GM23338 (cell line): ENCODE measurements around the gene SIL1. TPM values are rescaled to one million over a fixed set of nuclear protein-coding genes. Genes with fewer than 3 reads are reported as not detected.

ENCODE experiments used
- ATAC-seq: fragments of 200-7000 bp; cut with Tn5 transposase; 3 replicates; pipeline ENCODE4 v1.9.1; 2020
- DNase-seq: peaks from one replicate; pipeline ENCODE4 v3.0.0-alpha.2; 2015; ENCODE audit warnings: low spot score
- H2AFZ ChIP-seq: fragments of 200-600 bp; sonication (generic); 2 replicates; pipeline ENCODE4 v1.8.0; 2016; ENCODE audit warnings: antibody characterized with exemption, mild to moderate bottlenecking, moderate library complexity
- H3F3A ChIP-seq: fragments of 200-600 bp; sonication (generic); replicated peaks from 2 replicates; pipeline ENCODE4 v1.8.0; 2017; ENCODE audit warnings: antibody characterized with exemption, mixed run types, low read depth
- H3K27ac ChIP-seq: fragments of 200-600 bp; sonication (generic); 2 replicates; pipeline ENCODE4 v1.6.1; 2016; ENCODE audit warnings: low read depth
- H3K27me3 ChIP-seq: fragments of 200-600 bp; sonication (generic); 2 replicates; pipeline ENCODE4 v1.8.0; 2016; ENCODE audit warnings: mild to moderate bottlenecking, mixed run types, moderate library complexity; ENCODE audit not compliant: insufficient read depth
- H3K36me3 ChIP-seq: fragments of 200-600 bp; sonication (generic); 2 replicates; pipeline ENCODE4 v1.8.0; 2016; ENCODE audit warnings: mild to moderate bottlenecking; ENCODE audit not compliant: insufficient read depth
- H3K4me1 ChIP-seq: fragments of 200-600 bp; sonication (generic); 2 replicates; pipeline ENCODE4 v1.8.0; 2016; ENCODE audit warnings: mild to moderate bottlenecking, moderate library complexity; ENCODE audit not compliant: insufficient read depth
- H3K4me2 ChIP-seq: fragments of 200-600 bp; sonication (generic); 2 replicates; pipeline ENCODE4 v1.7.1; 2017; ENCODE audit warnings: mixed run types
- H3K4me3 ChIP-seq: fragments of 200-600 bp; sonication (generic); 2 replicates; pipeline ENCODE4 v1.6.1; 2016; ENCODE audit warnings: mixed run types
- H3K79me2 ChIP-seq: fragments of 200-600 bp; sonication (generic); replicated peaks from 2 replicates; pipeline ENCODE4 v1.8.0; 2017; ENCODE audit warnings: mild to moderate bottlenecking; ENCODE audit not compliant: insufficient read depth
- H3K9me2 ChIP-seq: fragments of 200-600 bp; sonication (generic); 2 replicates; pipeline ENCODE4 v1.8.0; 2017; ENCODE audit not compliant: insufficient read depth
- H4K20me1 ChIP-seq: fragments of 200-600 bp; sonication (generic); replicated peaks from 2 replicates; pipeline ENCODE4 v1.8.0; 2017; ENCODE audit warnings: mild to moderate bottlenecking; ENCODE audit not compliant: insufficient read depth
- H3K27ac Mint-ChIP-seq: 2 replicates; pipeline ENCODE4 v1.8.0; 2020; ENCODE audit warnings: inconsistent platforms, mild to moderate bottlenecking, moderate library complexity, mixed read lengths
- H3K27me3 Mint-ChIP-seq: 3 replicates; pipeline ENCODE4 v1.8.0; 2022; ENCODE audit warnings: low read depth, mild to moderate bottlenecking, moderate library complexity, mixed read lengths, inconsistent platforms; ENCODE audit not compliant: insufficient read depth, poor library complexity
- H3K36me3 Mint-ChIP-seq: 3 replicates; pipeline ENCODE4 v1.8.0; 2021; ENCODE audit warnings: low read depth, mild to moderate bottlenecking, inconsistent platforms, moderate library complexity, mixed read lengths
- H3K4me1 Mint-ChIP-seq: 3 replicates; pipeline ENCODE4 v1.8.0; 2020; ENCODE audit warnings: mild to moderate bottlenecking, inconsistent platforms, mixed read lengths
- H3K4me3 Mint-ChIP-seq: 3 replicates; pipeline ENCODE4 v1.8.0; 2021; ENCODE audit warnings: moderate library complexity, mild to moderate bottlenecking, inconsistent platforms, mixed read lengths
- H3K9me3 Mint-ChIP-seq: 3 replicates; pipeline ENCODE4 v1.8.0; 2020; ENCODE audit warnings: moderate library complexity, mild to moderate bottlenecking, inconsistent platforms, mixed read lengths
- CREB1 ChIP-seq: fragments of 250-450 bp; sonication (Bioruptor Pico); IDR thresholded peaks from 2 replicates; pipeline ENCODE4 v1.5.0; 2020; ENCODE audit warnings: low read depth, mild to moderate bottlenecking, moderate library complexity
- CTCF ChIP-seq, 2 experiments: fragments of 200-600 bp in 1 of 2; sonication (generic) in 1 of 2; conservative IDR thresholded peaks; 2 replicates each; pipeline versions ENCODE4 v1.5.1 to v1.6.1; 2016 to 2017; ENCODE audit warnings: antibody characterized with exemption in 2 of 2, low read depth in 2 of 2, mild to moderate bottlenecking in 2 of 2, moderate library complexity in 1 of 2
- EZH2phosphoT487 ChIP-seq: fragments of 200-600 bp; sonication (generic); IDR thresholded peaks from one replicate; pipeline ENCODE4 v1.8.1; 2018; ENCODE audit warnings: antibody characterized with exemption; ENCODE audit not compliant: unreplicated experiment
- JUNB ChIP-seq: IDR thresholded peaks from one replicate; pipeline ENCODE4 v1.6.1; 2016; ENCODE audit warnings: antibody characterized with exemption; ENCODE audit not compliant: unreplicated experiment
- NANOG ChIP-seq: IDR thresholded peaks from 2 replicates; pipeline ENCODE4 v1.6.1; 2016; ENCODE audit warnings: antibody characterized with exemption, borderline replicate concordance
- POLR2AphosphoS5 ChIP-seq: IDR thresholded peaks from 2 replicates; pipeline ENCODE4 v1.6.1; 2016; ENCODE audit warnings: antibody characterized with exemption, low read depth
- REST ChIP-seq: IDR thresholded peaks from one replicate; pipeline ENCODE4 v1.6.1; 2018; ENCODE audit warnings: antibody characterized with exemption; ENCODE audit not compliant: unreplicated experiment
- STAT1 ChIP-seq: IDR thresholded peaks from one replicate; pipeline ENCODE4 v1.6.1; 2016; ENCODE audit warnings: antibody characterized with exemption; ENCODE audit not compliant: unreplicated experiment
- ZNF114 ChIP-seq: fragments of 250-450 bp; sonication (Bioruptor Pico); IDR thresholded peaks from 2 replicates; pipeline ENCODE4 v1.5.0; 2020; ENCODE audit warnings: mild to moderate bottlenecking, moderate library complexity
- ZNF331 ChIP-seq: fragments of 250-450 bp; sonication (Bioruptor Pico); IDR thresholded peaks from 2 replicates; pipeline ENCODE4 v1.5.0; 2020; ENCODE audit warnings: low read depth, mild to moderate bottlenecking, moderate library complexity
- polyA plus RNA-seq: library from polyadenylated mRNA; unstranded; fragments of >200 nt; fragmentation: Nextera tagmentation; extraction: Ambion mirVana; gene quantifications from 2 replicates; pipeline ENCODE4 v1.2.1, GENCODE V29; 2016
- total RNA-seq: library from RNA; depleted of rRNA; stranded (reverse); fragments of >200 nt; shearing (Covaris generic); gene quantifications from 2 replicates; pipeline ENCODE4 v1.2.3, GENCODE V29; 2014
- TF ChIP-seq, protein P1 (sequence below): fragments of 250-450 bp; sonication (Bioruptor Pico); IDR thresholded peaks from 2 replicates; pipeline ENCODE4 v1.5.0; 2020; ENCODE audit warnings: mild to moderate bottlenecking, moderate library complexity
- TF ChIP-seq, protein P2 (sequence below): IDR thresholded peaks from 2 replicates; pipeline ENCODE4 v1.6.1; 2016; ENCODE audit warnings: antibody characterized with exemption

SIL1 gene
- total and polyA plus RNA-seq, 2 experiments from 2014 or later, result 5.5 to 5.9 TPM

GRCh38 chr5:139075066-139076050 lies 122.8 kb downstream of the SIL1 start:
- ATAC-seq, result no peak
- H3K9me2 ChIP-seq, result no peaks in the 10 kb centered on the region
- Mint-ChIP-seq H3K27me3 (no peaks in the 10 kb centered on the region), H3K9me3 (no peaks in the 10 kb centered on the region), H3K27ac (no peak overlapping the region), H3K36me3 (no peaks in the 10 kb centered on the region), H3K4me3 (no peak overlapping the region), H3K4me1 (no peaks in the 10 kb centered on the region)
- no peaks in the 10 kb centered on the region for H3K36me3 ChIP-seq
- TF ChIP-seq POLR2AphosphoS5, result no peak
- TF ChIP-seq CREB1 (CRISPR knock-in tag), result no peak
- no peak for TF ChIP-seq REST
- TF ChIP-seq, protein P1, sequence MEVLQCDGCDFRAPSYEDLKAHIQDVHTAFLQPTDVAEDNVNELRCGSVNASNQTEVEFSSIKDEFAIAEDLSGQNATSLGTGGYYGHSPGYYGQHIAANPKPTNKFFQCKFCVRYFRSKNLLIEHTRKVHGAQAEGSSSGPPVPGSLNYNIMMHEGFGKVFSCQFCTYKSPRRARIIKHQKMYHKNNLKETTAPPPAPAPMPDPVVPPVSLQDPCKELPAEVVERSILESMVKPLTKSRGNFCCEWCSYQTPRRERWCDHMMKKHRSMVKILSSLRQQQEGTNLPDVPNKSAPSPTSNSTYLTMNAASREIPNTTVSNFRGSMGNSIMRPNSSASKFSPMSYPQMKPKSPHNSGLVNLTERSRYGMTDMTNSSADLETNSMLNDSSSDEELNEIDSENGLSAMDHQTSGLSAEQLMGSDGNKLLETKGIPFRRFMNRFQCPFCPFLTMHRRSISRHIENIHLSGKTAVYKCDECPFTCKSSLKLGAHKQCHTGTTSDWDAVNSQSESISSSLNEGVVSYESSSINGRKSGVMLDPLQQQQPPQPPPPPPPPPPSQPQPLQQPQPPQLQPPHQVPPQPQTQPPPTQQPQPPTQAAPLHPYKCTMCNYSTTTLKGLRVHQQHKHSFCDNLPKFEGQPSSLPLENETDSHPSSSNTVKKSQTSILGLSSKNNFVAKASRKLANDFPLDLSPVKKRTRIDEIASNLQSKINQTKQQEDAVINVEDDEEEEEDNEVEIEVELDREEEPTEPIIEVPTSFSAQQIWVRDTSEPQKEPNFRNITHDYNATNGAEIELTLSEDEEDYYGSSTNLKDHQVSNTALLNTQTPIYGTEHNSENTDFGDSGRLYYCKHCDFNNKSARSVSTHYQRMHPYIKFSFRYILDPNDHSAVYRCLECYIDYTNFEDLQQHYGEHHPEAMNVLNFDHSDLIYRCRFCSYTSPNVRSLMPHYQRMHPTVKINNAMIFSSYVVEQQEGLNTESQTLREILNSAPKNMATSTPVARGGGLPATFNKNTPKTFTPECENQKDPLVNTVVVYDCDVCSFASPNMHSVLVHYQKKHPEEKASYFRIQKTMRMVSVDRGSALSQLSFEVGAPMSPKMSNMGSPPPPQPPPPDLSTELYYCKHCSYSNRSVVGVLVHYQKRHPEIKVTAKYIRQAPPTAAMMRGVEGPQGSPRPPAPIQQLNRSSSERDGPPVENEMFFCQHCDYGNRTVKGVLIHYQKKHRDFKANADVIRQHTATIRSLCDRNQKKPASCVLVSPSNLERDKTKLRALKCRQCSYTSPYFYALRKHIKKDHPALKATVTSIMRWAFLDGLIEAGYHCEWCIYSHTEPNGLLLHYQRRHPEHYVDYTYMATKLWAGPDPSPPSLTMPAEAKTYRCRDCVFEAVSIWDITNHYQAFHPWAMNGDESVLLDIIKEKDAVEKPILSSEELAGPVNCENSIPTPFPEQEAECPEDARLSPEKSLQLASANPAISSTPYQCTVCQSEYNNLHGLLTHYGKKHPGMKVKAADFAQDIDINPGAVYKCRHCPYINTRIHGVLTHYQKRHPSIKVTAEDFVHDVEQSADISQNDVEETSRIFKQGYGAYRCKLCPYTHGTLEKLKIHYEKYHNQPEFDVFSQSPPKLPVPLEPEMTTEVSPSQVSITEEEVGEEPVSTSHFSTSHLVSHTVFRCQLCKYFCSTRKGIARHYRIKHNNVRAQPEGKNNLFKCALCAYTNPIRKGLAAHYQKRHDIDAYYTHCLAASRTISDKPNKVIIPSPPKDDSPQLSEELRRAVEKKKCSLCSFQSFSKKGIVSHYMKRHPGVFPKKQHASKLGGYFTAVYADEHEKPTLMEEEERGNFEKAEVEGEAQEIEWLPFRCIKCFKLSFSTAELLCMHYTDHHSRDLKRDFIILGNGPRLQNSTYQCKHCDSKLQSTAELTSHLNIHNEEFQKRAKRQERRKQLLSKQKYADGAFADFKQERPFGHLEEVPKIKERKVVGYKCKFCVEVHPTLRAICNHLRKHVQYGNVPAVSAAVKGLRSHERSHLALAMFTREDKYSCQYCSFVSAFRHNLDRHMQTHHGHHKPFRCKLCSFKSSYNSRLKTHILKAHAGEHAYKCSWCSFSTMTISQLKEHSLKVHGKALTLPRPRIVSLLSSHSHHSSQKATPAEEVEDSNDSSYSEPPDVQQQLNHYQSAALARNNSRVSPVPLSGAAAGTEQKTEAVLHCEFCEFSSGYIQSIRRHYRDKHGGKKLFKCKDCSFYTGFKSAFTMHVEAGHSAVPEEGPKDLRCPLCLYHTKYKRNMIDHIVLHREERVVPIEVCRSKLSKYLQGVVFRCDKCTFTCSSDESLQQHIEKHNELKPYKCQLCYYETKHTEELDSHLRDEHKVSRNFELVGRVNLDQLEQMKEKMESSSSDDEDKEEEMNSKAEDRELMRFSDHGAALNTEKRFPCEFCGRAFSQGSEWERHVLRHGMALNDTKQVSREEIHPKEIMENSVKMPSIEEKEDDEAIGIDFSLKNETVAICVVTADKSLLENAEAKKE, result no peak
- no peak for TF ChIP-seq ZNF114 (CRISPR knock-in tag)
- TF ChIP-seq CTCF (conservative IDR thresholded peaks at IDR 0.05; ENCODE audit: low read depth in 2 of 2), result no peak
- TF ChIP-seq JUNB, result no peak
- no peak for TF ChIP-seq NANOG
- no peak for TF ChIP-seq ZNF331 (CRISPR knock-in tag)
- TF ChIP-seq EZH2phosphoT487, result no peak
- TF ChIP-seq, protein P2, sequence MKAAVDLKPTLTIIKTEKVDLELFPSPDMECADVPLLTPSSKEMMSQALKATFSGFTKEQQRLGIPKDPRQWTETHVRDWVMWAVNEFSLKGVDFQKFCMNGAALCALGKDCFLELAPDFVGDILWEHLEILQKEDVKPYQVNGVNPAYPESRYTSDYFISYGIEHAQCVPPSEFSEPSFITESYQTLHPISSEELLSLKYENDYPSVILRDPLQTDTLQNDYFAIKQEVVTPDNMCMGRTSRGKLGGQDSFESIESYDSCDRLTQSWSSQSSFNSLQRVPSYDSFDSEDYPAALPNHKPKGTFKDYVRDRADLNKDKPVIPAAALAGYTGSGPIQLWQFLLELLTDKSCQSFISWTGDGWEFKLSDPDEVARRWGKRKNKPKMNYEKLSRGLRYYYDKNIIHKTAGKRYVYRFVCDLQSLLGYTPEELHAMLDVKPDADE, result no peak
- no peak for TF ChIP-seq STAT1
- H3F3A ChIP-seq, result no peaks in the 10 kb centered on the region
- no peak overlapping the region for H3K4me2 ChIP-seq
- no peaks in the 10 kb centered on the region for H3K27me3 ChIP-seq
- no peak for DNase-seq
- no peaks in the 10 kb centered on the region for H4K20me1 ChIP-seq
- no peaks in the 10 kb centered on the region for H3K79me2 ChIP-seq
- H2AFZ ChIP-seq, result no peak overlapping the region
- no peaks in the 10 kb centered on the region for H3K4me1 ChIP-seq
- H3K4me3 ChIP-seq, result no peak overlapping the region
- H3K27ac ChIP-seq, result no peak overlapping the region
